Sigmoid colon (tissue), 7 donors: ENCODE measurements around the gene AMACR. TPM values are rescaled to one million over a fixed set of nuclear protein-coding genes. Genes with fewer than 3 reads are reported as not detected.
A peak's percentile ranks its signal among the peaks of the same experiment; 100 is the strongest.

Experiments used
- DNase-seq: peaks from one replicate; pipeline ENCODE4 v3.0.0-alpha.2; 2019
- H3K27ac ChIP-seq, 4 donors: fragments of 200-600 bp; sonication (generic); one replicate each; pipeline ENCODE4 v1.5.1; 2016 to 2019; ENCODE audit warnings: mild to moderate bottlenecking in 1 of 4
- H3K27me3 ChIP-seq, 3 donors: fragments of 200-600 bp; sonication (generic); one replicate each; pipeline ENCODE4 v1.5.1; 2019; ENCODE audit warnings: mild to moderate bottlenecking in 1 of 3
- H3K36me3 ChIP-seq, 4 donors: fragments of 200-600 bp; sonication (generic); one replicate each; pipeline ENCODE4 v1.5.1; 2016 to 2019
- H3K4me1 ChIP-seq, 4 donors: fragments of 200-600 bp; sonication (generic); one replicate each; pipeline ENCODE4 v1.5.1; 2017 to 2019
- H3K4me3 ChIP-seq, 4 donors: fragments of 200-600 bp; sonication (generic); one replicate each; pipeline ENCODE4 v1.5.1; 2017 to 2019; ENCODE audit warnings: mild to moderate bottlenecking in 2 of 4, moderate library complexity in 1 of 4
- H3K9me3 ChIP-seq, 4 donors: fragments of 200-600 bp in 3 of 4; sonication (generic) in 3 of 4; one replicate each; pipeline versions ENCODE4 v1.5.1 to v1.6.1; 2013 to 2019
- CTCF ChIP-seq, 4 experiments: fragments of 450-650 bp in 3 of 4; fragments of 200-600 bp in 1 of 4; IDR thresholded peaks; one replicate each; pipeline ENCODE4 v1.5.1; 2016 to 2019; ENCODE audit warnings: antibody characterized with exemption in 4 of 4, mild to moderate bottlenecking in 3 of 4, moderate library complexity in 2 of 4
- EP300 ChIP-seq, 4 donors: sonication (generic); formaldehyde crosslinking; IDR thresholded peaks; one replicate each; pipeline ENCODE4 v1.6.1; 2017; ENCODE audit warnings: antibody characterized with exemption in 4 of 4
- POLR2A ChIP-seq, 2 donors: fragments of 450-650 bp; IDR thresholded peaks; one replicate each; pipeline ENCODE4 v1.6.1; 2016; ENCODE audit warnings: antibody characterized with exemption in 2 of 2, mild to moderate bottlenecking in 2 of 2, moderate library complexity in 2 of 2
- POLR2AphosphoS5 ChIP-seq, 4 donors: sonication (generic); formaldehyde crosslinking; IDR thresholded peaks; one replicate each; pipeline ENCODE4 v1.6.1; 2017; ENCODE audit warnings: antibody characterized with exemption in 4 of 4
- WGBS, 2 donors: extraction: QIAGEN DNeasy Blood & Tissue Kit; methylation state at CpG; one replicate each; pipeline ENCODE4 v1.1.7; 2013; 5-methylcytosine and 5-hydroxymethylcytosine counted together
- intact Hi-C: fragments of 100-400 bp; cut with DNase I; formaldehyde crosslinking; loops from one replicate; pipeline ENCODE4 v1.15.1; 2023
- polyA plus RNA-seq, 3 donors: library from polyadenylated mRNA; stranded (reverse); fragments of 200-250 nt; gene quantifications; one replicate each; pipeline ENCODE4 v1.2.3, GENCODE V29; 2013
- total RNA-seq, 4 donors: library from RNA; depleted of rRNA; stranded (reverse); fragments of >200 nt; gene quantifications; one replicate each; pipeline ENCODE4 v1.1.0, GENCODE V29; 2016
- donor health status: healthy with polysubstance abuse.
- donor health status: Bipolar disorder and iron deficiency.
- donor health status: healthy.

The AMACR gene
- total and polyA plus RNA-seq, 7 donors: 5.3 to 106 (median 11.4) TPM

DNA sequence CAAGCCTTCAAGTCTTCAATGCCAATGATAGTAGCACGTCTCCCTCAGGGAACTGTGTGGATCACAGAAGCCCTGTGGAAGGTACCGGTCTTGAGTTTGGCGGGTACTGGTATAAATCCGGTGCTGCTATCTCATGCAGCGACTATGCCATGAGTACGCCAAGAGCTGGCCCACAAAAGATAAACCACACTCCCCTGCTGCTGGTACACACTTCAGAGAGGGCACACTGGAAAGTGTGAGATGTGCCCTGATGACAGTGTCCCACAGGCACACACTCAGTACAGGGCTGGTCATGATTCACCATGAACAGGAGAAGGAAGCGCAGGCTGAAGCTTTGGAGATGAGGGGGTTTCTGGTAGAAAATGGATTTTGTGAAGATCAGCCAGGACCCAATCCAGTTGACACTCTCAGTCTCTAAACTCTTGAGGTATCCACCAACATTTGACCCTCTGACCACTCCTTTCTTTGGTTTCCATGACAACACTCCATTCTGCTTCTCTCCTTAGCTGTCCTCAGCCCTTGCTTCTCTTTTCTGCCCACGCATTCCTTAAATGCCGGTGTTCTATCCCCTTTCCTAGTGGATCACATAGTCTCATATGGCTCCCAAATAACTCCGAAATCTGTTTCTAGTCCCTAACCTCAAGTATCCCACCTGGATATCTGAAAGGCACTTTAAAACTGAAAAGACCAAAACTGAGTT lies 5.1 kb downstream of the AMACR start:
- no peak for DNase-seq
- WGBS, 2 donors: 98% methylated on average over 10 of the region's 10 CpGs
- Histone ChIP-seq H3K4me3 (no peak overlapping the region), H3K27me3 (no peaks in the 10 kb centered on the region), H3K27ac (no peak overlapping the region), H3K36me3 (peaks cover 0 to 31% (median 3%) of the 10 kb centered on the region in 4 donors), H3K9me3 (no peaks in the 10 kb centered on the region), H3K4me1 (peaks cover 0 to 26% (median 12%) of the 10 kb centered on the region in 4 donors)
- TF ChIP-seq EP300 (IDR thresholded peaks at IDR 0.05) (no peak), CTCF (IDR thresholded peaks at IDR 0.05) (no peak), POLR2A (IDR thresholded peaks at IDR 0.05) (no peak), POLR2AphosphoS5 (IDR thresholded peaks at IDR 0.05) (no peak)
- intact Hi-C loops: loop anchor here (10.0 kb wide), 2 partner anchors 482 to 912 kb away; partner anchors contain the start of genes BRIX1 and RAD1

DNA sequence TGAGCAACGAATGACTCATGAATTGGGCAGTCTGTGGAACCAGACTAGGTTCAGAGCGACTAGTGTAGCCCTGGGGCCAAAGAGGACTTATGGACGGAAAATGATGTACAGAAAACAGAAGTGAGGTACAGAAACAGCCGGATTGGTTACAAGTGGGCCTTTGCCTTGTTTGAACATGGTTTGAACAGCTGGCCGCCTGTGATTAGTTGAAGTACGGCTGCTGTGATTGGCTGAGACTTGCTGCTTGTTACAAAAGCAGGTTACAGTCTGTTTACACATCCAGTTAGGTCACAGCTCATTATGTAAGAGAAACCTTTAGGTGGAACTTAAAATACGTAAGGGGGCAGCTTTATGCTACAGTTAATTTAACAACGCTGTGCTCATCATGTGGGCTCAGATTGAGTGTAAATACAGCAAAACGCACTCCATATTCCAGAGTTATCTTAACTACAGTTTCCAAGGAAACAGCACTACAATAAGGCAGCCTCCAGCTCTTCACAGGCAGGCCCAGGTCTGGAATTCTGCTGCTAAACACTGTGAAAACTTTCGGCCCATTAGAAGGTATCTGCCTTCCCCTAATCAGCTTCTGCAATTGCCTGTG lies 6.5 kb downstream of the AMACR start:
- WGBS, 2 donors: 31 to 66% methylated on average over 10 of the region's 10 CpGs
- Histone ChIP-seq H3K27me3 (no peaks in the 10 kb centered on the region), H3K27ac (peak overlapping the region; percentile 58 to 78 (median 62)), H3K4me3 (no peak overlapping the region), H3K4me1 (peaks cover 0 to 21% (median 7%) of the 10 kb centered on the region in 4 donors), H3K9me3 (no peaks in the 10 kb centered on the region), H3K36me3 (peaks cover 0 to 31% (median 3%) of the 10 kb centered on the region in 4 donors)
- intact Hi-C loops: loop anchor here (10.0 kb wide), 2 partner anchors 483 to 913 kb away; partner anchors contain the start of genes BRIX1 and RAD1
- peak; percentile 85 for DNase-seq
- TF ChIP-seq POLR2AphosphoS5 (IDR thresholded peaks at IDR 0.05) (peak in 1 of 4 donors; percentile 33), EP300 (IDR thresholded peaks at IDR 0.05) (no peak)

DNA sequence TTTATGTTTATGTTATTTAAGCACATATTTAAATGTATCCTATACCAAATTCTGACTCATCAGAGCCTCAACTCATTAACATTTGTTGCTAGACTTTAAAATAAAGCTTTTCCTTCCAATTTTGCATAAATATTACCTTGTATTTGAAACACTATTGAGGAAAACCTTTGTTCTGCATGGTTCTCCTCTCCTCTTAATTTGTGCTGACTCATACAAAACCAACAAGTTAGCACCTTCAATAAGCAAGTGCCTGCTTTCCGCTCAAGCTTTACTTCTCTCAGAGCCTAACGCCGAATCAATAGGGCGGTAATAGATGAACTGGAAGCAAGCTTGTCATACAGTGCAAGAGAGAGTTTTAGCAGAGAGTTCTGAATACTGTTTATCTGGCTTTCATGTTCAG lies 7.9 kb downstream of the AMACR start:
- Histone ChIP-seq H3K9me3 (no peaks in the 10 kb centered on the region), H3K27me3 (no peaks in the 10 kb centered on the region), H3K4me1 (peaks cover 0 to 22% (median 6%) of the 10 kb centered on the region in 4 donors), H3K4me3 (no peak overlapping the region), H3K36me3 (peaks cover 0 to 26% (median 3%) of the 10 kb centered on the region in 4 donors), H3K27ac (no peak overlapping the region)
- DNase-seq: no peak
- 97 to 98% methylated on average over 4 of the region's 4 CpGs for WGBS, 2 donors
- intact Hi-C loops: loop anchor here (10.0 kb wide), 2 partner anchors 485 to 915 kb away; partner anchors contain the start of genes BRIX1 and RAD1
- no peak for TF ChIP-seq CTCF (IDR thresholded peaks at IDR 0.05)
- TF ChIP-seq EP300 (IDR thresholded peaks at IDR 0.05): no peak
- TF ChIP-seq POLR2AphosphoS5 (IDR thresholded peaks at IDR 0.05): no peak
- no peak for TF ChIP-seq POLR2A (IDR thresholded peaks at IDR 0.05)

DNA sequence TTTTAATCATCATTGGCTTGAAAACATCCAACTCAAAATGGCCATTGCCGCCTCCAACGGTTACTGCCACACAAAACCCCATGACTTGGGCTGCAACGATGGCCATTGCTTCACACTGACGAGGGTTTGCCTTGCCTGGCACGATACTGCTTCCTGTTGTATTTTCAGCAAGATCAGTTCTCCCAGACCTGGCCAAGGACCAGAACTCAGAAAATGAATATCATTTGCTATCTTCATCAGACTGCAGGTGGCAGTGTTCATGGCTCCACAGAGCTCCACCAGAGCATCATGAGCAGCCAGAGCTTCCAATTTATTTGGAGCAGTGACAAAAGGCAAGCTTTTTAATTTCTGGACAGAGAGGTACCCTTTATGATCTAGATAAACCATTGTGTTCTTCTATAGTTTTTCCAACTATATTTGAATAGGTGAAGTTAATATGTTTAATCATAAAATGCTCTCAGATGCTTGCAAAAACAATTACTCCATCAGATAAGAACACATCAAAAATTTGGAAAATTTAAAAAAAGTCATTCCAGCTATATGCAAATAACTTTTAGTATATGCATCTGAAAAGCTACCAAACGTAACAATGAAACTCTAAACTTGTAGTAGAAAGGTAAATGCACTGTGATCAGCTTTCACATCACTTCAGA lies 10.4 kb downstream of the AMACR start:
- intact Hi-C loops: no loop called here

More for the DNA sequence above, 10.4 kb downstream of the AMACR start:
- Histone ChIP-seq H3K9me3 (no peaks in the 10 kb centered on the region), H3K27me3 (no peaks in the 10 kb centered on the region), H3K36me3 (peaks cover 0 to 14% (median 0%) of the 10 kb centered on the region in 4 donors), H3K4me1 (peaks cover 0 to 22% (median 6%) of the 10 kb centered on the region in 4 donors), H3K4me3 (no peak overlapping the region), H3K27ac (peak overlapping the region in 1 of 4 donors; percentile 31)
- DNase-seq: peak; percentile 83
- WGBS, 2 donors: 34 to 46% methylated on average over 6 of the region's 6 CpGs
- TF ChIP-seq POLR2AphosphoS5 (IDR thresholded peaks at IDR 0.05) (peak in 2 of 4 donors; percentile 14 to 32), CTCF (IDR thresholded peaks at IDR 0.05) (peak in 3 of 4 experiments; percentile 47 to 55 (median 53)), POLR2A (IDR thresholded peaks at IDR 0.05) (no peak)
